Measurements from ENCODE around the gene GAGE12G.
"Not testable (repeated sequence)": the region's sequence is repeated elsewhere in the genome, so short reads cannot be mapped to it uniquely, and the experiment has no call there.

- not testable (repeated sequence) for TF ChIP-seq CTCF (conservative IDR thresholded peaks at IDR 0.05; ENCODE audit: low read depth, low read length); EZH2 (IDR thresholded peaks at IDR 0.05; ENCODE audit: borderline replicate concordance, low read depth, low read length, poor library complexity, severe bottlenecking)
Observed at GRCh38 chrX:49598720-49599119, 28.5 kb downstream of the GAGE12G start, which contains the start of gene GAGE1.

Data from A673 (cell line).